ENCODE data around the gene ACTR3. TPM values are rescaled to one million over a fixed set of nuclear protein-coding genes. Genes with fewer than 3 reads are reported as not detected.
A peak's percentile ranks its signal among the peaks of the same experiment; 100 is the strongest.

The ACTR3 gene
- total RNA-seq, 1 donor from 2014 or later: 495 TPM

DNA sequence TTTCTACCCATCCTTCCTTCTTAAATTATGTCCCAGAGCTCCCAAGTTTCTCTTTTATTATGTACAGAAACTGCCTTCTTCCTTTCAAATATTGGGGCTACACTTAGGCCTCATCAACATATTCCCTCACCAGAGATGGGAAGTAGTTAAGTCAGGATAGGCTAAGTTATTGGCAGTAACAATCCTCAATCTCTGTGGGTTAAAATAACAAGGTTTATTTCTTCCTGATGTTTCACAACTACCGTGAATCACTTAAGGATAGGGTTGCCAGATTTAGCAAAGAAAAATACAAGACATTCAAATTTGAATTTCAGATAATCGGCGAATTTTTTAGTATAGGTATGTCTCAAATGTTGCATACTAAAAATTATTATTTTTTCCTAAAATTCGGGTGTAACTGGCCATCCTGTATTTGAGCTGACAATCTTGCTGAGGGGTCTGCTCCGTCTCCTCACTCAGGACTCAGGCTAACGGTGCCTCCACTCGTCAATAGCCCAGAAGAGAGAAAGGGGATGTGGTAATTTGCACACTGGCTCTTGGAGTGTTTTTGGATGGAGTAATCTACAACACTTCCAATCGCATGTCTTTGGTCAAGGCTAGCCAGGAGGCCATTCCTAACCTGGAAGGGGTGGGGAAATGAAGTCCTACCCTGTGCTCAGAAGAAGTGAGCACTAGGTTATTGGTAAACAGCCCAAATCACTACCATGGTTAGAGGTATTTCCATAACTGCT lies 91.7 kb downstream of the ACTR3 start:
- Histone ChIP-seq H3K27me3 (ENCODE audit: insufficient read depth, low read length) (no peaks in the 10 kb centered on the region), H3K4me2 (ENCODE audit: low read length) (peak overlapping the region; percentile 15), H3K36me3 (ENCODE audit: insufficient read depth, low read length) (no peaks in the 10 kb centered on the region), H3K4me1 (ENCODE audit: insufficient read depth, low read length) (peaks cover 29% of the 10 kb centered on the region), H3K27ac (ENCODE audit: low read depth, low read length) (peak overlapping the region; percentile 18), H3K4me3 (ENCODE audit: insufficient read depth, low read depth, low read length) (no peak overlapping the region), H4K20me1 (ENCODE audit: insufficient read depth, low read length) (peaks cover 3% of the 10 kb centered on the region), H3K9ac (ENCODE audit: low read length) (no peak overlapping the region), H3K79me2 (ENCODE audit: insufficient read depth, low read length) (no peaks in the 10 kb centered on the region), H2AFZ (ENCODE audit: low read depth, low read length) (no peak overlapping the region), H3K9me3 (ENCODE audit: insufficient read depth, low read depth, low read length) (no peaks in the 10 kb centered on the region)
- H3K9me3 Mint-ChIP-seq (ENCODE audit: unreplicated experiment): no peaks in the 10 kb centered on the region
- no peak overlapping the region for H3K27ac Mint-ChIP-seq (ENCODE audit: unreplicated experiment)
- H3K4me1 Mint-ChIP-seq (ENCODE audit: low read depth, unreplicated experiment): peaks cover 17% of the 10 kb centered on the region
- DNase-seq (ENCODE audit: low read depth): peak; percentile 37
- FAIRE-seq: no peak
- no peak overlapping the region for H3K4me3 Mint-ChIP-seq (ENCODE audit: unreplicated experiment)
- TF ChIP-seq EZH2 (IDR thresholded peaks at IDR 0.05; ENCODE audit: insufficient read depth, low read length): no peak
- TF ChIP-seq, protein P1, sequence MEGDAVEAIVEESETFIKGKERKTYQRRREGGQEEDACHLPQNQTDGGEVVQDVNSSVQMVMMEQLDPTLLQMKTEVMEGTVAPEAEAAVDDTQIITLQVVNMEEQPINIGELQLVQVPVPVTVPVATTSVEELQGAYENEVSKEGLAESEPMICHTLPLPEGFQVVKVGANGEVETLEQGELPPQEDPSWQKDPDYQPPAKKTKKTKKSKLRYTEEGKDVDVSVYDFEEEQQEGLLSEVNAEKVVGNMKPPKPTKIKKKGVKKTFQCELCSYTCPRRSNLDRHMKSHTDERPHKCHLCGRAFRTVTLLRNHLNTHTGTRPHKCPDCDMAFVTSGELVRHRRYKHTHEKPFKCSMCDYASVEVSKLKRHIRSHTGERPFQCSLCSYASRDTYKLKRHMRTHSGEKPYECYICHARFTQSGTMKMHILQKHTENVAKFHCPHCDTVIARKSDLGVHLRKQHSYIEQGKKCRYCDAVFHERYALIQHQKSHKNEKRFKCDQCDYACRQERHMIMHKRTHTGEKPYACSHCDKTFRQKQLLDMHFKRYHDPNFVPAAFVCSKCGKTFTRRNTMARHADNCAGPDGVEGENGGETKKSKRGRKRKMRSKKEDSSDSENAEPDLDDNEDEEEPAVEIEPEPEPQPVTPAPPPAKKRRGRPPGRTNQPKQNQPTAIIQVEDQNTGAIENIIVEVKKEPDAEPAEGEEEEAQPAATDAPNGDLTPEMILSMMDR (IDR thresholded peaks at IDR 0.05; ENCODE audit: insufficient read depth, low read depth, low read length): no peak
- H3K27me3 Mint-ChIP-seq (ENCODE audit: low read depth, unreplicated experiment): no peaks in the 10 kb centered on the region
- peaks cover 32% of the 10 kb centered on the region for H3K36me3 Mint-ChIP-seq (ENCODE audit: low read depth, unreplicated experiment)

GRCh38 chr2:113985554-113986397 lies 95.9 kb downstream of the ACTR3 start:
- FAIRE-seq (no peak), DNase-seq (ENCODE audit: low read depth) (no peak)
- no peaks in the 10 kb centered on the region for H3K36me3 ChIP-seq (ENCODE audit: insufficient read depth, low read length)
- H3K27me3 Mint-ChIP-seq (ENCODE audit: low read depth, unreplicated experiment): no peaks in the 10 kb centered on the region
- H3K27ac ChIP-seq (ENCODE audit: low read depth, low read length): no peak overlapping the region
- no peak overlapping the region for H2AFZ ChIP-seq (ENCODE audit: low read depth, low read length)
- no peaks in the 10 kb centered on the region for H3K27me3 ChIP-seq (ENCODE audit: insufficient read depth, low read length)
- H3K4me1 ChIP-seq (ENCODE audit: insufficient read depth, low read length): peaks cover 9% of the 10 kb centered on the region
- no peaks in the 10 kb centered on the region for H3K9me3 ChIP-seq (ENCODE audit: insufficient read depth, low read depth, low read length)
- no peaks in the 10 kb centered on the region for H3K79me2 ChIP-seq (ENCODE audit: insufficient read depth, low read length)
- no peak overlapping the region for H3K4me2 ChIP-seq (ENCODE audit: low read length)
- peaks cover 6% of the 10 kb centered on the region for H3K4me1 Mint-ChIP-seq (ENCODE audit: low read depth, unreplicated experiment)
- no peak overlapping the region for H3K4me3 ChIP-seq (ENCODE audit: insufficient read depth, low read depth, low read length)
- H3K9me3 Mint-ChIP-seq (ENCODE audit: unreplicated experiment): no peaks in the 10 kb centered on the region
- no peak overlapping the region for H3K4me3 Mint-ChIP-seq (ENCODE audit: unreplicated experiment)
- H3K27ac Mint-ChIP-seq (ENCODE audit: unreplicated experiment): no peak overlapping the region
- peaks cover 24% of the 10 kb centered on the region for H3K36me3 Mint-ChIP-seq (ENCODE audit: low read depth, unreplicated experiment)
- no peak overlapping the region for H3K9ac ChIP-seq (ENCODE audit: low read length)
- TF ChIP-seq, protein P1 (IDR thresholded peaks at IDR 0.05; ENCODE audit: insufficient read depth, low read depth, low read length): no peak
- no peak for TF ChIP-seq EZH2 (IDR thresholded peaks at IDR 0.05; ENCODE audit: insufficient read depth, low read length)
- H4K20me1 ChIP-seq (ENCODE audit: insufficient read depth, low read length): no peaks in the 10 kb centered on the region
